Frontal cortex (tissue), 4 donors: ENCODE measurements around the gene WASF2. TPM values are rescaled to one million over a fixed set of nuclear protein-coding genes. Genes with fewer than 3 reads are reported as not detected.

Source experiments
- DNase-seq, 2 donors: peaks; one replicate each; pipeline ENCODE4 v3.0.0; 2012; ENCODE audit warnings: low spot score in 2 of 2
- FAIRE-seq: peaks from 2 replicates; lab custom pipeline; 2012; peaks lifted over from hg19 to GRCh38; lab: Jason Lieb, UNC
- total RNA-seq: library from RNA; depleted of rRNA; stranded (reverse); fragments of >200 nt; gene quantifications from one replicate; pipeline ENCODE4 v1.2.3, GENCODE V29; 2014
- donor health status: control.
- donor health status: control.
- donor health status: control.

WASF2 gene
- total RNA-seq, 1 donor from 2014 or later, result 4.5 TPM

DNA sequence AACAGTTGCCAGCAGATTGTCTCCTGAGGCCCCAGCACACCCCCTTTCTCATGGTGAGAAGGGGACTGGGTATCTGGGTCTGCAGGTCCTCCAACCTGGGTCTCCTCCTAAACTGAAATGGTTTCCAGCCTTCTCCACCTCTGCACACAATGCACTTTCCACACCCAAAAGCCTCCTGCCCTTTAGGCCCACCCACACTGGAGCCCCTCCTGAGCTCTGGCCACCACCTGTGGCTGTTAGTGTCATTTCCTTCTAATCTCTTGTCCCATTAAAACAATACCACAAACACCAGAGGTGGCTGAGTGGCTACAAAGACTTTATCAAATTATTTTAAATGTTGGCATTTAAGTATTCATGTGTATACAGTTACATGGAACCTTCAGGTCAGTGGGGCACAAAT lies 86.0 kb downstream of the WASF2 start:
- no peak for FAIRE-seq
- no peak for DNase-seq

- no peak for FAIRE-seq
- DNase-seq, result no peak
Observed at GRCh38 chr1:27403065-27403726, 86.8 kb downstream of the WASF2 start.

DNA sequence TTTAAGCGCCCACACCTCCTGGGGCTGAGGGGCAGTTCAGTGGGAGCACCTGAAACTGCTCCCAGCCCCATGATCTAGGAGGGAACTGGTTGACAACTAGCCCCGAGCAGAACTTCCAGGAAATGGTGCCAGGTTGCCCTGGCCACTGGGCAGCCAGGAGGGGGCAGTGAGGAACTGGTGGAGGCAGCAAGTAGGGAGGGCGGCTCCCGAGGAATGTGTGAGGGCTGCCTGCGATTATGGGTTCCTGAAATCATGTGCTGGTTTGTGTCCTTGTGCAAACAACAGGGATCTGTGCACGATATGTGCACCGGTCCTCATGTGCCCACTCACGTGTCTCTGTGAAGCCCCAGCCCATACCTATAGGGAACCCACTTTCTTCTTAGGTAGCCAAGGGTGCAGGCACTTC lies 87.6 kb downstream of the WASF2 start:
- FAIRE-seq, result no peak
- peak in 1 of 2 donors; percentile 72 for DNase-seq

GRCh38 chr1:27400963-27401341 lies 89.0 kb downstream of the WASF2 start:
- no peak for FAIRE-seq
- DNase-seq, result no peak

- FAIRE-seq (no peak), DNase-seq (no peak)
Observed at GRCh38 chr1:27400082-27400962, 89.6 kb downstream of the WASF2 start.

DNA sequence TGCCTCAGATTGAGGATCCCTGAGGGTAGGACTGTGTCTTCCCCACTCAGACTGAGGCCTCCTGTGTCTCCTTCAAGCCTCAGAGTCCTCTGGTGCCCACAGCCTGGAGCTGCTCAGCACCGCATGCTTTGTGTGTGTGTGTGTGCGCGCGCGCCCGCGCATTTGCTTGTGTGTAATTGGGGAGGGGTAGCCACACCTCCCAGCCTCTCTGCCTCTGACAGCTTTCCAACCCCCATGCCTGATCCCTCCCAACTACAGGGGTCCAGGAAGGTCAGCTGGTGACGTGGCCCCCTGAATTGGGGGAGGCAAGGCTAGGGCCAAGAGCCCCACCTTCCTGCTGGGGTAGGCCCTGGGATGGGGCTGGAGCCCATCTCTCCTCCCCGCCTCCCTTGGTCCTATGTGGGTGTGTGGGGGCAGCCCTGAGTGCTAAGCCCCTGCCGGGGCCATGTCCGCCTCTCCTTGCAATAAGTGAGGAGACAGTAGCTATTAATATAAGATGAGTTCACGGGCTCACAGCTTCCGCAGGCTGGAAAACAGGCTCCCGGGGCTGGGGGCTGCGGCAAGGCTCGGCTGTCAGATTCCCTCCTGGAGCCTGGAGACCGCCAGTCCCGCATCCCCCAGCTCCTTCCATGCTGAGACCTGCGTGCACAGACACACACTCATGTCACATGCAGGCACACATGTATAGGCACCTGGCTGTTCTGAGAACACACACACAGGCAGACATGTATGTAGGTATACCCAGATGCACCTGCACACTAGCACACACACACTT lies 90.5 kb downstream of the WASF2 start:
- DNase-seq, result no peak
- FAIRE-seq, result no peak

DNA sequence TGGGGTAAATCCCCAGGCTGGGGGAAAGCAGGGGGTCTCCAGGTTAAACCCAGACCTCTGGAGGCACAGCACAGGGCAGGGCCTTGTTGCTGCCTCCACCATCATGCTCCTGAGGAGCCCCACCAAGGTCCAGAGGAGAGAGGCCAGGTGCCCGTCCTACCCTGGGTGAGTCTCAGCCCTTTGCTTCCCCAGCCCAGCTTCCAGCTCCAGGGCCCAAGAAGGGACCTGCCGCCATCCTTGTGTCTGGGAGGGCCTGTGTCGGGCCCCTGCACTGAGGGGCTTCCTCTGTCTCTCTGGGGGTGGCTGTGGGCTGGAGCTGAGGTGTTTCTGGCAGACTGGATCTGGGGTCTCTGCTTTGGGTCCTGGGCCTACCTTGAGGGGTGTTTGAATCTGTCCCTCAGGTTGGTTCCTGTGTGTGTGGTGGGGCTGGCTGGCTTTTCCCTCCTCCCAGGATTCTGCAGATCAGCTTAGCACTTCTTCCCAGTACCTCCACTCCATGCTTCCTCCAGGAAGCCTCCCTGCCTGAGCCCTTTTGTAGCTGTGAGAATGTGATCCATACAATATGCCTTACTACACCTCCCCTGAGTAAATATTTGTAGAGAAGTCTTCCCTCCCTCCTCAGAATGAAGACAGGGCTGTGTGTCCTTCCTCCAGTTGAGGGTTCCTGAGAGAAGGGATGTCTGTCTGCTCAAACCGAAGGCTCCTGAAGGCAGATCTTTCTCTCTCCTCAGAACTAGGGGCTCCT lies 91.4 kb downstream of the WASF2 start:
- DNase-seq (no peak), FAIRE-seq (no peak)

DNA sequence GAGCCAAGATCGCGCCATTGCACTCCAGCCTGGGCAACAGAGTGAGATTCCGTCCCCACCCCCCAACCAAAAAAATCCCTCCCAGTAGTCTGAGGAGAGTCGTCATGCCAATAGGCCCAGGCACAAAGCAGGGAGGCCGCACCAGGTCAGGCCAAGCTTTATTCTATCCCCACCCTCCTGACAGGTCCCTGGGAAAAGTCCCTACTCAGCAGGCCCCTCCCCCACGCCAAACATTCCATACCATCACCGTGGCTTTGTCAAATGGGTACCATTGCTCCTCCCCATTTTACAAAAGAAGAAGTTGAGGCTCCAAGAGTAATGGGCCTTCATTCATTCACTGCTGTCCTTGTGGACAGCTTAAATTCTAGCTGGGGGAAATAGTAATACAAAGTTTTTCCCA lies 92.2 kb downstream of the WASF2 start:
- FAIRE-seq (no peak), DNase-seq (no peak)

DNA sequence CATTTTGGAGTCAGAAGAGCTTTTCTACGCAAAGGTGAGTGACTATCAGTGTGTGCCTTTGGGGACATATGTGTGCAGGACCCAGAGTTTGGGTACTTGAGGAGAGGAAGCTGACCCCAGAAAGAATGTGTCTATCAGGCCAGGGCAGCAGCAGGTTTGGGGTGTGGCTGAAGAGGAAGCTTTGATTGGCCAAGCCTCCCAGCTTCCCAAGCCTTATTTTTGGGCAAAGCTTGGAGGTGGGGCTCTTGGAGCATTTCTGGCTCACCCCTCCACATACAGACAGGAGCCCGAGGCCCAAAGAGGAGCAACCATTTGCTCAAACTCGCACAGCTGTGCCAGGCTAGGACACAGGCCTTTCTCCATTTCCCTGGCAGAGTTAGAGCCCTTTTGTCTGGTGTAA lies 92.9 kb downstream of the WASF2 start:
- DNase-seq (no peak), FAIRE-seq (no peak)

DNA sequence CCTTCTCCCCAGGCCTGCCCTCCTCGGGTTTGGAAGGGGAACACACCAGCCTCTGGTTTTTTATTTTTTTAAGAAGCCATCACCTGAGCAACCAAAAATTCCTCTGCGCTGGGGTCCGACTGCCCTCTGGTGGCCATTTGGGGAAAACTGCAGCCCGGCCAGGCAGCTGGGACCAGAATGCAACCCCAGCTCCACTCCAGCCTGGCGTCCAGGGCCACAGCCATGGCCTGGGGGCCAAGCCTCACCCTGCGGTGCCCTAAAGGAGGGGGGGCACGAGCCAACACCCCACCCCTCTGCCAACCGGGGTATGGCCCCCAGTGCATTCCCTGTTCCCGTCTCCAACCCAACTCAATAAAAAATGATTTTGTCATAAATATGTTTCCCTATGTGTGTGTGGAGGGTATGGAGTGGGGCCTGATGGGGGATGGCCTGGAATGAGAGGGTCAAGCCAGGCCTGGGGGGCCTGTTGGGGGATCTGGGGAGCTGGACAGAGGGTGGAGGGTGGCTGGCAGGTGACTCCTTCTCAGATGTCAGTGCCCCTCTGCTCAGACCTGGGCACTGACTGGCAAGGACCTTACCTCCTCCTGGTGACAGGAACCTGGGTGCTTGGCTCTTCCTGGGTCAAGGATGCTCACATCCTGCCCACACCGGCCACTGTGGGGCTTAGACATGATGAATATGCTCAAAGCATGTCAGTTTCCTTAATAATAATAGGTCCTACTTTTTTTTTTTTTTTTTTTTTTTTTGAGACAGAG lies 94.3 kb downstream of the WASF2 start:
- FAIRE-seq (no peak), DNase-seq (peak; percentile 75 to 86)

GRCh38 chr1:27394925-27395324 lies 95.0 kb downstream of the WASF2 start:
- DNase-seq (no peak), FAIRE-seq (no peak)

DNA sequence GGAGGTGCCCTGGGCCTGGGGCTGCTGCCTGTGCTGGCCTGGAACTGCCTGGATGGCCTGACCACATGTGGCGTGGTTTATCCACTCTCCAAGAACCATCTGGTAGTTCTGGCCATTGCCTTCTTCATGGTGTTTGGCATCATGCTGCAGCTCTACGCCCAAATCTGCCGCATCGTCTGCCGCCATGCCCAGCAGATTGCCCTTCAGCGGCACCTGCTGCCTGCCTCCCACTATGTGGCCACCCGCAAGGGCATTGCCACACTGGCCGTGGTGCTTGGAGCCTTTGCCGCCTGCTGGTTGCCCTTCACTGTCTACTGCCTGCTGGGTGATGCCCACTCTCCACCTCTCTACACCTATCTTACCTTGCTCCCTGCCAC lies 95.7 kb downstream of the WASF2 start:
- DNase-seq, result no peak
- FAIRE-seq, result no peak

DNA sequence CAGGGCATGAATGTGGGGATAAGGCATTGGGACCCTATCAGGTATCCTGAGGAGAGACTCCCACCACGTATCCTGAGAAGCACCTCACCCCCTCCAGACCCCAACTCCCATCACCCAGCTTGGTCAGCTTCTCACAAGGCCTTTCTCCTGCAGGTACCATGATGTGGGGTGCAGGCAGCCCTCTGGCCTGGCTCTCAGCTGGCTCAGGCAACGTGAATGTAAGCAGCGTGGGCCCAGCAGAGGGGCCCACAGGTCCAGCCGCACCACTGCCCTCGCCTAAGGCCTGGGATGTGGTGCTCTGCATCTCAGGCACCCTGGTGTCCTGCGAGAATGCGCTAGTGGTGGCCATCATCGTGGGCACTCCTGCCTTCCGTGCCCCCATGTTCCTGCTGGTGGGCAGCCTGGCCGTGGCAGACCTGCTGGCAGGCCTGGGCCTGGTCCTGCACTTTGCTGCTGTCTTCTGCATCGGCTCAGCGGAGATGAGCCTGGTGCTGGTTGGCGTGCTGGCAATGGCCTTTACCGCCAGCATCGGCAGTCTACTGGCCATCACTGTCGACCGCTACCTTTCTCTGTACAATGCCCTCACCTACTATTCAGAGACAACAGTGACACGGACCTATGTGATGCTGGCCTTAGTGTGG lies 96.2 kb downstream of the WASF2 start:
- DNase-seq (no peak), FAIRE-seq (no peak)

GRCh38 chr1:27392778-27393635 lies 97.0 kb downstream of the WASF2 start:
- DNase-seq (no peak), FAIRE-seq (no peak)

- FAIRE-seq (no peak), DNase-seq (peak; percentile 96 to 97)
Observed at GRCh38 chr1:27392096-27392777, 97.7 kb downstream of the WASF2 start, which contains the start of gene GPR3. GPR3 (plus strand) TSS chr1:27392622; CDS start chr1:27393799, 1,177 bp downstream.

- FAIRE-seq, result no peak
- peak; percentile 52 to 78 for DNase-seq
Observed at GRCh38 chr1:27391511-27392095, 98.4 kb downstream of the WASF2 start.
